PC-9 (cell line): ENCODE data around the gene KCNAB2. TPM values are rescaled to one million over a fixed set of nuclear protein-coding genes. Genes with fewer than 3 reads are reported as not detected.

Experiments used
- BruUV-seq: library from RNA; stranded (reverse); fragments of 400-500 nt; replicated peaks from 2 replicates; lab custom pipeline; 2021; lab: Mats Ljungman, UMichigan
- CTCF ChIA-PET: fragments of 300-600 bp; sonication (Branson Sonifier 250); formaldehyde crosslinking; loops from one replicate; lab custom pipeline; 2022; ENCODE audit warnings: antibody characterized with exemption; lab: Charles Lee
- POLR2A ChIA-PET: fragments of 300-600 bp; sonication (Branson Sonifier 250); formaldehyde crosslinking; loops from one replicate; lab custom pipeline; 2022; ENCODE audit warnings: antibody characterized with exemption; ENCODE audit not compliant: unreplicated experiment; lab: Charles Lee
- DNase-seq, 2 experiments: peaks; one replicate each; pipeline versions ENCODE4 v3.0.0 to v3.0.0-alpha.2; 2015 to 2022; ENCODE audit warnings: mixed read lengths in 1 of 2
- H2AFZ ChIP-seq: fragments of 200-600 bp; sonication (generic); 2 replicates; pipeline ENCODE4 v1.8.1; 2017; ENCODE audit warnings: antibody characterized with exemption
- H3F3A ChIP-seq: fragments of 200-600 bp; sonication (generic); 2 replicates; pipeline ENCODE4 v1.8.1; 2017; ENCODE audit warnings: antibody characterized with exemption, mild to moderate bottlenecking, low read depth; ENCODE audit not compliant: insufficient read depth
- H3K27ac ChIP-seq: fragments of 200-600 bp; sonication (generic); 2 replicates; pipeline ENCODE4 v1.6.1; 2016; ENCODE audit warnings: mixed run types
- H3K27me3 ChIP-seq: fragments of 200-600 bp; sonication (generic); 2 replicates; pipeline ENCODE4 v1.6.1; 2016; ENCODE audit warnings: low read depth, mixed run types; ENCODE audit not compliant: insufficient read depth
- H3K36me3 ChIP-seq: fragments of 200-600 bp; sonication (generic); 2 replicates; pipeline ENCODE4 v1.6.1; 2016; ENCODE audit warnings: low read depth, mixed run types
- H3K4me1 ChIP-seq: fragments of 200-600 bp; sonication (generic); replicated peaks from 2 replicates; pipeline ENCODE4 v1.6.1; 2016; ENCODE audit warnings: mixed run types; ENCODE audit not compliant: insufficient read depth
- H3K4me2 ChIP-seq: fragments of 200-600 bp; sonication (generic); 2 replicates; pipeline ENCODE4 v1.6.1; 2017; ENCODE audit warnings: mixed run types
- H3K4me3 ChIP-seq: fragments of 200-600 bp; sonication (generic); 2 replicates; pipeline ENCODE4 v1.6.1; 2016; ENCODE audit warnings: mixed run types
- H3K79me2 ChIP-seq: fragments of 200-600 bp; sonication (generic); 2 replicates; pipeline ENCODE4 v1.6.1; 2017; ENCODE audit warnings: low read depth, mixed run types
- H3K9me2 ChIP-seq: fragments of 200-600 bp; sonication (generic); 2 replicates; pipeline ENCODE4 v1.8.1; 2017; ENCODE audit warnings: mild to moderate bottlenecking; ENCODE audit not compliant: insufficient read depth
- H3K9me3 ChIP-seq: fragments of 200-600 bp; sonication (generic); 2 replicates; pipeline ENCODE4 v1.8.1; 2016; ENCODE audit warnings: low read depth; ENCODE audit not compliant: insufficient read depth
- H4K20me1 ChIP-seq: fragments of 200-600 bp; sonication (generic); 2 replicates; pipeline ENCODE4 v1.8.1; 2017; ENCODE audit not compliant: insufficient read depth
- CTCF ChIP-seq: fragments of 200-600 bp; sonication (generic); conservative IDR thresholded peaks from 2 replicates; pipeline ENCODE4 v1.6.1; 2017; ENCODE audit warnings: mixed run types, antibody characterized with exemption, mild to moderate bottlenecking, moderate library complexity
- EZH2 ChIP-seq: fragments of 200-600 bp; sonication (generic); IDR thresholded peaks from 2 replicates; pipeline ENCODE4 v1.8.0; 2017; ENCODE audit warnings: antibody characterized with exemption, low read depth
- intact Hi-C: fragments of 100-400 bp; cut with micrococcal nuclease; formaldehyde crosslinking; loops from one replicate; pipeline ENCODE4 v1.10.0; 2022; ENCODE audit not compliant: unreplicated experiment
- total RNA-seq: library from RNA; stranded (reverse); gene quantifications from 2 replicates; pipeline ENCODE4 v1.2.3, GENCODE V29; 2021

KCNAB2 gene
- total RNA-seq, 1 experiment from 2014 or later: 19.6 TPM

- H3K9me2 ChIP-seq: no peaks in the 10 kb centered on the region
- POLR2A ChIA-PET: no interaction called here
Observed at GRCh38 chr1:6133146-6133895, 87.6 kb downstream of the KCNAB2 start.

GRCh38 chr1:6134206-6134605 lies 88.5 kb downstream of the KCNAB2 start:
- Histone ChIP-seq H3K4me2 (no peak overlapping the region), H3K4me1 (no peaks in the 10 kb centered on the region), H3K27ac (no peak overlapping the region), H2AFZ (no peak overlapping the region), H4K20me1 (no peaks in the 10 kb centered on the region), H3K4me3 (no peak overlapping the region), H3K9me3 (no peaks in the 10 kb centered on the region), H3K79me2 (no peaks in the 10 kb centered on the region), H3K27me3 (0 out of 2 replicates have a peak, but pooled peaks cover 3% of the 10 kb centered on the region), H3K9me2 (no peaks in the 10 kb centered on the region), H3F3A (no peaks in the 10 kb centered on the region), H3K36me3 (no peaks in the 10 kb centered on the region)
- intact Hi-C loops: no loop called here
- POLR2A ChIA-PET: no interaction called here
- TF ChIP-seq CTCF (no peak), EZH2 (no peak)
- CTCF ChIA-PET: no interaction called here
- no peak for DNase-seq
- no TSS peak for BruUV-seq

More at GRCh38 chr1:6133146-6133895, 87.6 kb downstream of the KCNAB2 start:
- intact Hi-C loops: no loop called here
- Histone ChIP-seq H3K4me3 (no peak overlapping the region), H3F3A (no peaks in the 10 kb centered on the region), H3K27ac (no peak overlapping the region), H3K4me2 (no peak overlapping the region), H3K9me3 (no peaks in the 10 kb centered on the region), H4K20me1 (no peaks in the 10 kb centered on the region), H3K4me1 (no peaks in the 10 kb centered on the region), H3K36me3 (no peaks in the 10 kb centered on the region), H3K27me3 (0 out of 2 replicates have a peak, but pooled peaks cover 3% of the 10 kb centered on the region), H3K79me2 (no peaks in the 10 kb centered on the region), H2AFZ (no peak overlapping the region)
- DNase-seq: no peak
- TF ChIP-seq EZH2 (no peak), CTCF (no peak)
- CTCF ChIA-PET: no interaction called here
- BruUV-seq: no TSS peak

GRCh38 chr1:6134741-6135510 lies 89.2 kb downstream of the KCNAB2 start:
- Histone ChIP-seq H3K4me2 (no peak overlapping the region), H3K36me3 (no peaks in the 10 kb centered on the region), H3K9me2 (no peaks in the 10 kb centered on the region), H2AFZ (no peak overlapping the region), H3K27ac (no peak overlapping the region), H4K20me1 (no peaks in the 10 kb centered on the region), H3K4me1 (no peaks in the 10 kb centered on the region), H3K9me3 (no peaks in the 10 kb centered on the region), H3F3A (no peaks in the 10 kb centered on the region), H3K4me3 (no peak overlapping the region), H3K79me2 (no peaks in the 10 kb centered on the region), H3K27me3 (0 out of 2 replicates have a peak, but pooled peaks cover 3% of the 10 kb centered on the region)
- ChIA-PET POLR2A (no interaction called here), CTCF (no interaction called here)
- no peak for DNase-seq
- no TSS peak for BruUV-seq
- TF ChIP-seq EZH2 (no peak), CTCF (no peak)
- intact Hi-C loops: no loop called here
